GM12891 (cell line): ENCODE data around the gene CTNNA1.

Experiments
- PAX5 ChIP-seq: IDR thresholded peaks from 2 replicates; pipeline ENCODE4 v1.6.1; 2011; ENCODE audit warnings: low read length, moderate library complexity, mild to moderate bottlenecking; ENCODE audit not compliant: insufficient read depth, severe bottlenecking
- POLR2A ChIP-seq: IDR thresholded peaks from 2 replicates; pipeline ENCODE4 v1.6.1; 2011; ENCODE audit warnings: low read depth, low read length, control low read depth
- POLR2AphosphoS5 ChIP-seq: IDR thresholded peaks from 2 replicates; pipeline ENCODE4 v1.6.1; 2011; ENCODE audit warnings: low read depth, low read length, control low read depth
- TAF1 ChIP-seq: IDR thresholded peaks from 2 replicates; pipeline ENCODE4 v1.6.1; 2011; ENCODE audit warnings: low read depth, low read length, control low read depth

- no peak for TF ChIP-seq POLR2A
- TF ChIP-seq TAF1 = no peak
- no peak for TF ChIP-seq PAX5
- no peak for TF ChIP-seq POLR2AphosphoS5
These were observed 147.2 kb downstream of the CTNNA1 start for GRCh38 chr5:138900281-138900965.
